Lung (tissue), 12 donors: ENCODE data around the gene CRYBA2. TPM values are rescaled to one million over a fixed set of nuclear protein-coding genes. Genes with fewer than 3 reads are reported as not detected.

Source experiments
- ATAC-seq: fragments of 200-7000 bp; cut with Tn5 transposase; one replicate; pipeline ENCODE4 v1.9.1; 2020; ENCODE audit warnings: moderate number of reproducible peaks; ENCODE audit not compliant: insufficient read depth, low FRiP score
- DNase-seq, 3 donors: peaks; one replicate each; pipeline ENCODE4 v3.0.0-alpha.2; 2013 to 2017
- H3K27ac ChIP-seq, 2 donors: one replicate each; pipeline ENCODE4 v1.5.1; 2013; ENCODE audit warnings: mild to moderate bottlenecking in 2 of 2, moderate library complexity in 2 of 2, control low read depth in 1 of 2, inconsistent platforms in 1 of 2, low read depth in 1 of 2, low read length in 1 of 2
- H3K27me3 ChIP-seq, 3 donors: one replicate each; pipeline ENCODE4 v1.5.1; 2013; ENCODE audit warnings: low read length in 2 of 3; ENCODE audit not compliant: control insufficient read depth in 3 of 3, insufficient read depth in 3 of 3
- H3K36me3 ChIP-seq, 4 donors: one replicate each; pipeline ENCODE4 v1.5.1; 2013; ENCODE audit warnings: low read length in 4 of 4, mild to moderate bottlenecking in 1 of 4, moderate library complexity in 1 of 4; ENCODE audit not compliant: control insufficient read depth in 4 of 4, insufficient read depth in 4 of 4
- H3K4me1 ChIP-seq, 5 donors: one replicate each; pipeline ENCODE4 v1.5.1; 2013; ENCODE audit warnings: low read length in 5 of 5, mild to moderate bottlenecking in 2 of 5, moderate library complexity in 1 of 5; ENCODE audit not compliant: control insufficient read depth in 5 of 5, insufficient read depth in 5 of 5
- H3K4me3 ChIP-seq: one replicate; pipeline ENCODE4 v1.5.1; 2013; ENCODE audit warnings: mild to moderate bottlenecking, control low read depth, moderate library complexity
- H3K9ac ChIP-seq, 2 donors: one replicate each; pipeline ENCODE4 v1.5.1; 2013; ENCODE audit warnings: low read length in 2 of 2, control low read depth in 1 of 2; ENCODE audit not compliant: insufficient read depth in 1 of 2
- H3K9me3 ChIP-seq, 4 donors: one replicate each; pipeline ENCODE4 v1.5.1; 2013; ENCODE audit warnings: low read length in 3 of 4, mild to moderate bottlenecking in 1 of 4, moderate library complexity in 1 of 4; ENCODE audit not compliant: control insufficient read depth in 4 of 4, insufficient read depth in 3 of 4
- CTCF ChIP-seq: IDR thresholded peaks from 2 replicates; pipeline ENCODE4 v1.5.1; 2012; ENCODE audit warnings: mild to moderate bottlenecking; ENCODE audit errors: control extremely low read depth, extremely low read depth
- WGBS, 2 donors: extraction: QIAGEN DNeasy Blood & Tissue Kit; methylation state at CpG; one replicate each; pipeline ENCODE4 v1.1.7; 2013; 5-methylcytosine and 5-hydroxymethylcytosine counted together
- polyA plus RNA-seq, 2 donors: library from polyadenylated mRNA; stranded (reverse); fragments of 200-250 nt; gene quantifications; one replicate each; pipeline ENCODE4 v1.2.1, GENCODE V29; 2013
- total RNA-seq, 2 donors: library from RNA; depleted of rRNA in 1 of 2; stranded (reverse); fragments of >200 nt in 1 of 2; gene quantifications; one replicate each; pipeline ENCODE4 v1.2.1, GENCODE V29; 2014 to 2021
- donor health status: control.
- donor health status: control.
- donor health status: Bipolar disorder and iron deficiency.
- donor health status: healthy.
- donor health status: DM: yes; HTN: yes; CAD: no.

CRYBA2 gene
- total and polyA plus RNA-seq, 4 donors = 0.08 TPM; not detected in 3

GRCh38 chr2:219010873-219011272 lies 17.7 kb upstream of the CRYBA2 start:
- DNase-seq (no peak), ATAC-seq (no peak)
- H3K9me3 ChIP-seq = no peaks in the 10 kb centered on the region
- no peaks in the 10 kb centered on the region for H3K4me1 ChIP-seq
- no peak for TF ChIP-seq CTCF
- H3K36me3 ChIP-seq = no peaks in the 10 kb centered on the region
- 85 to 91% methylated on average over 5 of the region's 5 CpGs for WGBS, 2 donors
- H3K27ac ChIP-seq = no peak overlapping the region
- no peak overlapping the region for H3K9ac ChIP-seq
- H3K4me3 ChIP-seq = no peak overlapping the region
- peaks cover 0 to 4% (median 0%) of the 10 kb centered on the region in 3 donors for H3K27me3 ChIP-seq

- peaks cover 0 to 4% (median 0%) of the 10 kb centered on the region in 3 donors for H3K27me3 ChIP-seq
- WGBS, 2 donors = 52 to 59% methylated on average over 6 of the region's 6 CpGs
- ATAC-seq = no peak
Observed at GRCh38 chr2:219010162-219010756, 17.0 kb upstream of the CRYBA2 start.

GRCh38 chr2:219009294-219009693 lies 16.1 kb upstream of the CRYBA2 start:
- H3K9ac ChIP-seq = no peak overlapping the region
- no peak overlapping the region for H3K27ac ChIP-seq
- no peaks in the 10 kb centered on the region for H3K36me3 ChIP-seq
- H3K27me3 ChIP-seq = peaks cover 0 to 10% (median 3%) of the 10 kb centered on the region in 3 donors
- TF ChIP-seq CTCF = no peak
- WGBS, 2 donors = 72 to 81% methylated on average over 2 of the region's 2 CpGs
- no peak overlapping the region for H3K4me3 ChIP-seq
- ATAC-seq (no peak), DNase-seq (no peak)
- no peaks in the 10 kb centered on the region for H3K4me1 ChIP-seq
- H3K9me3 ChIP-seq = no peaks in the 10 kb centered on the region

More at GRCh38 chr2:219010162-219010756, 17.0 kb upstream of the CRYBA2 start:
- Histone ChIP-seq H3K4me1 (no peaks in the 10 kb centered on the region), H3K4me3 (no peak overlapping the region), H3K27ac (no peak overlapping the region), H3K9me3 (no peaks in the 10 kb centered on the region), H3K9ac (no peak overlapping the region), H3K36me3 (no peaks in the 10 kb centered on the region)
- no peak for TF ChIP-seq CTCF
- no peak for DNase-seq

- Histone ChIP-seq H3K27ac (no peak overlapping the region), H3K4me1 (peaks cover 0 to 10% (median 4%) of the 10 kb centered on the region in 5 donors), H3K9me3 (peaks cover 0 to 2% (median 0%) of the 10 kb centered on the region in 4 donors), H3K4me3 (no peak overlapping the region), H3K36me3 (no peaks in the 10 kb centered on the region), H3K9ac (no peak overlapping the region), H3K27me3 (peaks cover 0 to 54% (median 39%) of the 10 kb centered on the region in 3 donors)
- TF ChIP-seq CTCF = no peak
- WGBS, 2 donors = 85 to 90% methylated on average over 3 of the region's 3 CpGs
- ATAC-seq (no peak), DNase-seq (no peak)
Observed at GRCh38 chr2:219003979-219004378, 10.8 kb upstream of the CRYBA2 start.
